ENCODE measurements around the gene ANKS1B.

Gene ANKS1B

GRCh38 chr12:99959549-99960170, 25.1 kb downstream of the ANKS1B start:
- Histone ChIP-seq H3K27me3 (replicated peaks) (no peaks in the 10 kb centered on the region), H3K27ac (no peak overlapping the region), H3K4me3 (ENCODE audit: low read depth, low read length) (no peak overlapping the region), H3K36me3 (replicated peaks) (no peaks in the 10 kb centered on the region)
- DNase-seq = no peak
- in situ Hi-C loops (cut with HindIII; ENCODE audit: low pct_ligation_motif_present, low sequenced_read_pairs) = no loop called here
- no peak for TF ChIP-seq CTCF (IDR thresholded peaks at IDR 0.05; ENCODE audit: low read depth, low read length, missing control alignments)

DNA sequence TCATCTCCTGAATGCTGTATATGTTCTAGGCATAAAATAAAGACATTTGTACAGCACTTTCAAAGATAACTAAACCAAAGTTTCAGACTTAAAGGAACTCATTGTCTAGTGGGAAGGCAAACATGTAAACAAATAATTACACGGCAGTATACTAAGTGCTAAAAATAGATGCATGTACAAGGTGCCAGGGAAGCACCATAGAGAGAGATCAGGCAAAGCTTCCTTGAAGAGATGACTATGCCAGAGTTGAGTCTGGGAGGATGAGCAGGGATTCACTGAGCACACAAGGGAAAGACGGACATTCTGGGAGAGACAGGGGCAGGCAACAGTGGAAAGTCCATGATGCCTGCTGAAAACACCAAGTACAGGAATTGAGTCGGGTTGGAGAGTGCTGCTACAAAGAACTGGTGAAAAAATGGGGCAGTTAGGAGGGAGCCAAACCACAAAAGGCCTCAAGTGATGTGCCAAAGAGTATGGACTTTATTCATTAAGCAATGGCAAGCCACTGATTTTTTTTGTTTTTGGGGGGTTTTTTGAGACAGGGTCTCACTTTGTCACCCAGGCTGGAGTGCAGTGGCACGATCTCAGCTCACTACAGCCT, 26.8 kb downstream of the ANKS1B start:
- Histone ChIP-seq H3K27me3 (replicated peaks) (no peaks in the 10 kb centered on the region), H3K27ac (no peak overlapping the region), H3K4me3 (ENCODE audit: low read depth, low read length) (no peak overlapping the region), H3K36me3 (replicated peaks) (no peaks in the 10 kb centered on the region)
- DNase-seq = no peak
- in situ Hi-C loops (cut with HindIII; ENCODE audit: low pct_ligation_motif_present, low sequenced_read_pairs) = no loop called here
- no peak for TF ChIP-seq CTCF (IDR thresholded peaks at IDR 0.05; ENCODE audit: low read depth, low read length, missing control alignments)

- no peak overlapping the region for H3K4me3 ChIP-seq (ENCODE audit: low read depth, low read length)
- in situ Hi-C loops (cut with HindIII; ENCODE audit: low pct_ligation_motif_present, low sequenced_read_pairs) = no loop called here
- no peak overlapping the region for H3K27ac ChIP-seq
- no peaks in the 10 kb centered on the region for H3K36me3 ChIP-seq (replicated peaks)
- no peaks in the 10 kb centered on the region for H3K27me3 ChIP-seq (replicated peaks)
- DNase-seq = no peak
- no peak for TF ChIP-seq CTCF (IDR thresholded peaks at IDR 0.05; ENCODE audit: low read depth, low read length, missing control alignments)
Observed at GRCh38 chr12:99954724-99955123, 30.0 kb downstream of the ANKS1B start.

DNA sequence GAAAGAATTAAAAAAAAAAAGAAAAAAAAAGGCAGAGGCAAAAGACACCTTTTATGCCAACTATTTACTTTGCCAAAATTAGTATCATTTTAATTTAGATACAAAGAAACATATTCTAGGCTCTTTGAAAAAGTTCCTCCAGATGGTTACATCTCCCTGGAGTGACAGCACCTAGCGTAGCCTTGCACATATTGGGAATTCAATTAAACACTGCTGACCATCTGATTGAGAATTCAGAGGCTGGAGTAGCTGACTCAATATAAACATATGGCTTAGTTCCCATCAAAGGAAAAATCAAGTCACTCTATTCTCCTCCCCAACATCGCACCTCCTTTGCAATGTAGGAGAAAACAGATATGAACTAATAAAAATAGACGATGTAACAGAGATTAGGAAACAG, 36.4 kb downstream of the ANKS1B start:
- H3K36me3 ChIP-seq (replicated peaks) = no peaks in the 10 kb centered on the region
- no peak overlapping the region for H3K27ac ChIP-seq
- no peak for DNase-seq
- no peaks in the 10 kb centered on the region for H3K27me3 ChIP-seq (replicated peaks)
- in situ Hi-C loops (cut with HindIII; ENCODE audit: low pct_ligation_motif_present, low sequenced_read_pairs) = no loop called here
- no peak overlapping the region for H3K4me3 ChIP-seq (ENCODE audit: low read depth, low read length)
- no peak for TF ChIP-seq CTCF (IDR thresholded peaks at IDR 0.05; ENCODE audit: low read depth, low read length, missing control alignments)

DNA sequence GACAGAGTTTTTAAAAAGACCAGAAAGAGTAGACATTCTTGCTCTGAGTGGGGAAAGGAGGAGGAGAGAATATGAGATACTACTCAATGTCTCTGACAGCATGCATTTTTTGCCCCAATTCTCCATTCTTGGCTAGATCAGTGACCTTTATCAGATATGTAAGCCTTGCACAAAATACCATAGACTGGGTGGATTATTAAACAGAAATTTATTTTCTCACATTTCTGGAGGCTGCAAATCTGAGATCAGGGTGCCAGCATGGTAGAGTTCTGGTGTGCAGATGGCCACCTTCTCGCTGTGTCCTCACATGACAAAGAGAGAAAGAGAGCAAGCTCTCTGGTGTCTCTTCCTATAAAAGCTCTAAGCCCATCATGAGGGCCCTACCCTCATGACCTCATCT, 38.6 kb downstream of the ANKS1B start:
- TF ChIP-seq CTCF (IDR thresholded peaks at IDR 0.05; ENCODE audit: low read depth, low read length, missing control alignments) = no peak
- Histone ChIP-seq H3K36me3 (replicated peaks) (no peaks in the 10 kb centered on the region), H3K27me3 (replicated peaks) (no peaks in the 10 kb centered on the region), H3K4me3 (ENCODE audit: low read depth, low read length) (no peak overlapping the region), H3K27ac (no peak overlapping the region)
- in situ Hi-C loops (cut with HindIII; ENCODE audit: low pct_ligation_motif_present, low sequenced_read_pairs) = no loop called here
- DNase-seq = no peak

DNA sequence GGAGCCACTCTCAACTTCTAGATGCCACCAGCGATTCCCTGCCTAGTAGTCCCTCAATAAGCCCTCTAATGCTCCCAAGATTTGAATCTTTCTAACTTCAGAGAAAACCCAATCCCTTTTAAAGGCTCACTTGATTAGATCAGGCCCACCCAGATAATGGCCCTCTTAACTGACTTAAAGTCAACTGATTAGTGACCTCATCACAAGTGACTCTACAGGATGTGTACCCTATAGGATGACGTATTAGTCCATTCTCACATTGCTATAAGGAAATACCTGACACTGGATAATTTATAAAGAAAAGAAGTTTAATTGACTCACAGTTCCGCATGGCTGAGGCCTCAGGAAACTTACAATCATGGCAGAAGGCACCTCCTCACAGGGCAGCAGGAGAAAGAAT, 49.1 kb downstream of the ANKS1B start:
- Histone ChIP-seq H3K27ac (no peak overlapping the region), H3K36me3 (replicated peaks) (no peaks in the 10 kb centered on the region), H3K27me3 (replicated peaks) (no peaks in the 10 kb centered on the region), H3K4me3 (ENCODE audit: low read depth, low read length) (no peak overlapping the region)
- no peak for TF ChIP-seq CTCF (IDR thresholded peaks at IDR 0.05; ENCODE audit: low read depth, low read length, missing control alignments)
- DNase-seq = no peak
- in situ Hi-C loops (cut with HindIII; ENCODE audit: low pct_ligation_motif_present, low sequenced_read_pairs) = no loop called here

Measured in brain microvascular endothelial cell (primary cell).